HG03571 (cell line): Measurements from ENCODE around the gene DLG3.

Experiments used
- ATAC-seq: cut with Tn5 transposase; IDR thresholded peaks from one replicate; pipeline ENCODE4 v1.9.1; 2021; ENCODE audit not compliant: unreplicated experiment

The DLG3 gene

DNA sequence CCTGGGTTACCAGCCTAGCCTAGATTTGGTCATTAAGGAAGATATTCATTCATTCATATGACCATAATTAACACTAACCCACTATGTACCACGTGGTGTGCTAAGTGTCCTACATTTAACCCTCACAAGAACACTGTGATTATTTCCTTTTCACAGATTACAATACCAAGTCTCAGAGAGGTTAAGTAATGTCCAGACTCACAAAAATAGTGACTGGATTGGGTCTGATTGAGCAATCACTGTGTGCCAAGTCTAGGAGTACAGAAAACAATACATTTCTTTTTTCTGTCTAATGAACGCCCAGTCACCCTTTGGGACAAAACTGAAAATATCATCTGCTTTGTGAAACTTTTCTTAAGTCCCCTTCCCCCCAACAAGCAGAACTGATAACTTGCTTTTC lies 7.6 kb upstream of the DLG3 start:
- no peak for ATAC-seq

DNA sequence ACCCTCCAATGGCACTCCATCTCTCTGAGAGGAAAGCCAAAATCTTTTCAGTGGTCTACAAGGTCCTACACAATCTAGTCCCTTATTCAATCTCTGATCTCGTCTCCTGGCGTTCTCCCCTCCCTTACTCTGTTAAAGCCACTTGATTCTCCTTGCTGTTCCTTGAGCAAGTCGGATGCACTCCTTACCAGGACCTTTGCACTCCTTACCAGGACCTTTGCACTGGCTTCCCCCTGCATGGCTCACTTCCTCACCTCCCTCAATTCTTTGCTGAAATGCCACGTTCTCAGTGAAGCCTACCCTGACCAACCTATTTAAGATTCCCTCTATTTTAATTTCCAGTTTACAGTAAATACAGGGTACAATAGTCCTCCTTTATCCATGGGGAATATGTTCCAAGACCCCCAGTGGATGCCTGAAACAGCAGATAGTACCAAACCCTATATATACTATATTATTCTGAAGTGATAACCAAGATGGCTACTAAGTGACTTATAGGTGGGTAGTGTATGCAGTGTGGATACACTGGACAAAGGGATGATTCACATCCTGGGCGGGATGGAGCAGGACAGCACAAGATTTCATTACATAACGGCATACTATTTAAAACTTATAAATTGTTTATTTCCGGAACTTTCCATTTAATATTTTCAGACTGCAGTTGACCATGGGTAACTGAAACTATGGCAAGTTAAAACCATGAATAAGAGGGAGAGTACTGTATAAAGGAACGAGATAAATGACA lies 6.5 kb upstream of the DLG3 start:
- no peak for ATAC-seq

DNA sequence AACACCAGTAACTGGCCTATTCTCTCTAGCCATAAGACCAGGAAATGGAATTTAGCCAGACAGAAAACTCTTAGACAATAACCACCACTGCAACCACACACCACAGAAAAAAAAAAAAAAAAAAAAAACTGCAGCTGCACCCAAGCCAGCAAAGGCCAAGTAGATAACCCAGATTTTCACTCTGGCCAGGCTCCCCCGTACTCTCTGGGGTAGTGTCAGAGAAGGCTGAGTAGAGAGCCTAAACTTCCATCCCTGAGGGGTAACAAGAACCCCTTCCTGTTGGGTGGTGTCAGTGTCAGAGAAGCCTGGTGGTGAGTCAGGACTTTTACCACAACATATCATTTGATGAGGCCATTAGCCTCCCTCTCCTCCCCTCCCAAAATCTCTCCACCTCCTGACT lies 5.6 kb upstream of the DLG3 start:
- no peak for ATAC-seq

DNA sequence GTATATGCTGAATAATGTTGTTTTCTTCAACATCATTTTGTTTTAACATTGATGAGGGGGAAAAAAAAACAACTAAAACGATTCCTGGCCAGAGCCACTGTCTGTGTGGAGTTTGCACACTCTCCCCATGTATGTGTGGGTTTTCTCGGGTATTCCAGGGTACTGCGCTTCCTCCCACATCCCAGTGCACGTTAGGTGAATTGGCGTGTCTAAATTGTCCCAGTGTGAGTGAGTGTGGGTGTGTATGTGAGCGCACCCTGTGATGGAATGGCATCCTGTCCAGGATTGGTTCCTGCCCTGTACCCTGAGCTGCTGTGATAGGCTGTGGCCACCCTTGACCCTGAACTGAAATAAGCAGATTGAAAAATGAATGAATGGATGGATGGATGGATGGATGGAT lies 2.4 kb upstream of the DLG3 start:
- ATAC-seq, result no peak

DNA sequence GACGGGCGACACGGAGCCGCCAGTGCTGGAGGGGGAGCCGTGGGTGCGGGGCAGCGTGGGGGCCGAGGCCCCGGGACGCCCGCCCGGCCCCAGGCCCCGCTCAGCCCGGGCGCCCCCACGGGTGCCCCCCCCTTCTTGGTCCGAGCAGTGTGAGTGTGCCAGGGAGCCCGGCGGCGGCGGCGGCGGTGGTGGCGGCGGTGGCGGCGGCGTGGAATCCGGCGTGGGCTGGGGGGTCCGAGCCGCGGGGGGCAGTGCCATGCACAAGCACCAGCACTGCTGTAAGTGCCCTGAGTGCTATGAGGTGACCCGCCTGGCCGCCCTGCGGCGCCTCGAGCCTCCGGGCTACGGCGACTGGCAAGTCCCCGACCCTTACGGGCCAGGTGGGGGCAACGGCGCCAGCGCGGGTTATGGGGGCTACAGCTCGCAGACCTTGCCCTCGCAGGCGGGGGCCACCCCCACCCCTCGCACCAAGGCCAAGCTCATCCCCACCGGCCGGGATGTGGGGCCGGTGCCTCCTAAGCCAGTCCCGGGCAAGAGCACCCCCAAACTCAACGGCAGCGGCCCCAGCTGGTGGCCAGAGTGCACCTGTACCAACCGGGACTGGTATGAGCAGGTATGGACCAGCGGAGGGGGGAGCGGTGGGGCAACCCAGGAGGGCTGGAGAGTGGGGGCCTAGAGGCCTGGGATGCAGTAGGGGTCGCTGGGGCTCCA lies 466 bp downstream of the DLG3 start:
- ATAC-seq, result no peak

DNA sequence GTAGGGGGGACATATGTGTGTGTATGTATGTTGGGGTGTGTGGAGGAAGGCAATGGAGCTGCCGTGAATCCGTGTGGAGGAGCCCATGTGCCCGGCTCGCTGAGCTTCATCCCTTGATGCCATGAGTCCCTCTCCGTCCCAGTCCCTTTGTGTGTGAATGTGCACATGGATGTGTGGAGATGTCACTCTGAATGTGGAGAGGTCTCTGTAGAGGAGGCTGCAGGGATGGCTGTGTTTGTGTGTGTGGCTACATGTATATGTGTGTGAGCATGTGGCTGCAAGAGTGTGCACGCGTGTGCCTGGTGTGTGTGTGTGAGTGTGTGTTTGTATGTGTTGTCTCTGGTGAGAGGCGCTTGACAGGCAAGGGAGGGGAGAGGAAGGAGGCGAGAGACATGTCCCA lies 1.3 kb downstream of the DLG3 start:
- no peak for ATAC-seq

DNA sequence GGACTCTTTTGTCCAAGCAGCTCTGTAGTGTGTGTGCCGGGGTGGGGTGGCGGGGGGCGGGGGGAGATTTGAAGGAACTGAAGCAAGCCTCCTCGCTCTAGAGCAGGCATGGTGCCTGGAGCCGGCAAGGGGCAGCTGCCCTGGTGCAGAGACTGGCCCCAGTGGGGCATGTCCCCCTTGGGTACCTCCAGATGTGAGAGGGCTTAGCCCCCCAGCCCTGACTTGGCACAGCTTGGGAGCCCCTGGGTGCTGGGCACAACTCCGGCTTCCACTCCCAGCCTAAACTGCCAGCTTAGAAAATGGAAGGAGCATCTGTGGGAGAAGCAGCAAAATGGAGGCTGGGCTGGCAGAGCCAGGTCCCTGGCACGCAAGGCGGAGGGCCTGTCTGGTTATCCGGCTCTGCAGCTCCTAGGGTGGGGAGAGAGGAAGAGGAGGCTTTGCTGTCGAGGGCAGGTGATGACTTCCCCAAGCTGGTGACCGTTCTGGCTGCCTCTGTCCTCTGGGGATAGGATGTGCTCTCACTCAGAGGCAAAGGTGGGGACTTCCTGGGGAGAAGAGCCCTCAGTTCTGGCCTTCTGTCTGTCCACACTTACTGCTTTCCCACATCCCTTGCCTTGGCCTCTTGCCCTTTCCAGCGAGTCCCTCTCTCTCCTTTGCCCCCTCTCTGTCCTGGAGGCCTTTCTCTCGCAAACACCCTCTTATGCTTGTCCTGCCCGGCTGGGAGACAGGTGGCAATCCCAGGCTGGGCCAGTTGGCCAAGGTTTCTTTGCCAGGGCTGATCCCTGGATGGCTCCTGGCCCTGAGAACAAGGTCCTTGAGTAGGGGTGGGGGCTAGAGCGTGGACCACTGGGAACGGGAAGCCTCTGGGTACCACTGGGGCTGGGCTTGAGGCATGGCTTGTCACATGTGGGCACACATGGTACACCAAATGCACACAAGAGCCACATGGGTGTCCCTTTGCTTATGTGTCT lies 2.0 kb downstream of the DLG3 start:
- ATAC-seq, result no peak

DNA sequence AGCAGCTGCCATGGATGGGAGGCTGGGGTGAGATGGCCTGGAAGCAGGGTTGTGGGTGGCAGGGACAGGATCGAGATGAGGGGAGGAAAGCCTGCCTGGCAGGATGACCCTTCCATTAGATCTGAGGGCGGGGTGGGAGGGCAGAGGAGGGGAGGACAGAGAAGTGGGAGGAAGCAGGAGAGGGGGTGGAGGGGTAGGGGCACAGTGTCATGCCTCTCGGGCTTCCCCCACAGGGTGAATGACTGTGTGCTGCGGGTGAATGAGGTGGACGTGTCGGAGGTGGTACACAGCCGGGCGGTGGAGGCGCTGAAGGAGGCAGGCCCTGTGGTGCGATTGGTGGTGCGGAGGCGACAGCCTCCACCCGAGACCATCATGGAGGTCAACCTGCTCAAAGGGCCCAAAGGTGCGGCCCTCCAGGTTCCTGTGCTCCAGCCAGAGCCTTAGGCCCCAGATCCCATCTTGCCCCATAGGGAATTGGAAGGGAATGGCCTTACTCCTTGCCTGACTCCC lies 4.9 kb downstream of the DLG3 start:
- ATAC-seq, result no peak

DNA sequence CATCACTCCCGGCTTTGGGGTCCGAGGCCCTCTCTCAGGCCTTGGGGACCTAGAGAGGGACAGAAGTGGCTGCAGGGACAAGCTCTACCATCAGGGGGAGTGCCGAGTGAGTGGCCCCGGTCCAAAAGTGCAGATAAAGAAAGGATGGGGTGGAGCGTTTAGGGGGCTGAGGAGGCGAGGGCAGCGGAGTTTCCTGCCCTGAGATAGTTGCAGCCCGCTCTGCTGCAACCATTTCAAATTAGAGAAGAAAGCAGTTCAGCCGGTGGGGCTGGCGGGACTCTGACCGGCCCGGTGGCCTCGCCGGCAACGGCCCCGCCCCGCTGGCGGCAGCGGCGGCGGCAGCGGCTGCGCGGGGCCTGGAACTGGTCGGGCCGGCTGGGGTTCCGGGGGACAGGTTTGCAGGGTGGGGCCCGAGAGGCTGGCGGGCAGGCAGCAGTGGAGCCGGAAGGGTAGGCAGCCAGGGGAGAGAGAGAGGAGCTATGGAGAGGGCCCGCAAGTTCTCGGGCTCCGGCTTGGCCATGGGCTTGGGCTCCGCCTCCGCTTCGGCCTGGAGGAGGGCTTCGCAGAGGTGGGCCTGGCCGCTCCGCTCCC lies 7.6 kb downstream of the DLG3 start:
- ATAC-seq, result peak; percentile 47

DNA sequence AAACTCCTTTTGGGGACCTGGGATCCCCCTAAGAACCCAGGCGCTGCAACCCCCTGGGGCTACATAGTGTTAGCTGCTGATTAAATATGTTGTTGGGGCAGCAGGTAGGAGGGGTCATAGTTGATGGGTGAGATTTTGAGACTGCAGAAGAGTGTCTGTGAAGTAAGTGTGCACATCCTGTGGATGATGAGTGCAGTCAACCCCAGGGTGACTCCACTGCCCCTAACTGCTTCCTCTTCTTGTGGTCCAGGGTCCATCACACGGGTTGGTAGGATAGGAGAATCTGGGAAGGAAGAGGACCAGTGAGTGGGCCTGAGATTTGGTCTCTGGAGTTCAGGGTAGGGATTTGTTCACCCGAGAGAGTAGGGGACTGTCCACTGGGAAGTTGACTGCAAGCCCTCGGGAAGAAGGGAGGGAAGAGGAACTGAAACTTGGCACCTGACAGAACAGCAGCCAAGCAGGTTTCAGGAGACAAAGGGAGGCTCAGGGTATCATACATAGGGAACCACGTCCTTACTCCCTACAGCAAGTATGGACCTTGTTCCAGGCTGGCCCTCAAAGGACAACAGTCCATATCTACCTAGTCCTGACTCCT lies 8.5 kb downstream of the DLG3 start:
- ATAC-seq, result no peak

DNA sequence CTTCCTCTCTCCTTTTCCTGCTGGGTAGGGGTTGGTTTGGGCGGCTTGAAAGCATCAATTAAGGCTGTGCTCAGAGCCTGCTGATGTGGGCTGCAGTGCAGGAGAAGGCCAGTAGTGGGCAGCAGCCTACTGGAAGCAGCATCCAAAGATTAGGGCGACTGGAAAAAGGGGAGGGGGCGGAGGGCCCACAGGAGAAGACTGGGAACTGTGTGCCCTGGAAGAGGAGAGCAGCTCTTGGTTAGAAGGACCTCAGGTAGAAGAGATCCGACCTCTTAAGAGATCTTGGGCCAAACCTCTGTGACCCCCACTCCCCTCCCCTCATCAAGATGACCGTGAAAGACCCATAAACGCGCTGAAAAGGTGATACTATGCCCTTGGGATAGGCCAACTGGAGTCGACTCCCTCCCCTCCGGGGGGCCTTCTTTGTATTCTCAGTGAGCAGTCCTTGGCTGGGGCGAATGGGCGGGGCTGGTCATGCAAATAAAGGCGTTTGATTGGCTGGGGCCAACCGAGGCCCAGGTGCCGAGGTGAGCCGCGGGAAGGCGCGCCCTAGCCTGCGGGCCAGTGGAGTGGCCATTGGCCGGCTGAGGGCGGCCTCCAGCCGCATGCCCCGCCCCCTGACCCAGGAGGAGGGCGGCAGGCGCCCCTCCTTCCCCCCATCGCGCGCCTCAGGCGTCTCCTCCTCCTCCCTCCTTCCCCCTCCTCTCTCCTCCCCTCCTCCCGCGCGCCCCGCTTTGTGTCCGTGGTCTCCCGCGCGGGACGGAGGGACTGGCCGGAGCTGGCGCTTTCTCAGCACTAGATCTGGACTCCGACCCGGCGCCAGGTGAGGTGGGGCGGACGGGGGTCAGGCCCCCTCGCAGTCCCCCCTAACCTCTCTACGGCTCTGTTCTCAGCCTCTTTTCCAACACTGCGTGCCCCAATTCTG lies 10.1 kb downstream of the DLG3 start:
- peak; percentile 59 for ATAC-seq

DNA sequence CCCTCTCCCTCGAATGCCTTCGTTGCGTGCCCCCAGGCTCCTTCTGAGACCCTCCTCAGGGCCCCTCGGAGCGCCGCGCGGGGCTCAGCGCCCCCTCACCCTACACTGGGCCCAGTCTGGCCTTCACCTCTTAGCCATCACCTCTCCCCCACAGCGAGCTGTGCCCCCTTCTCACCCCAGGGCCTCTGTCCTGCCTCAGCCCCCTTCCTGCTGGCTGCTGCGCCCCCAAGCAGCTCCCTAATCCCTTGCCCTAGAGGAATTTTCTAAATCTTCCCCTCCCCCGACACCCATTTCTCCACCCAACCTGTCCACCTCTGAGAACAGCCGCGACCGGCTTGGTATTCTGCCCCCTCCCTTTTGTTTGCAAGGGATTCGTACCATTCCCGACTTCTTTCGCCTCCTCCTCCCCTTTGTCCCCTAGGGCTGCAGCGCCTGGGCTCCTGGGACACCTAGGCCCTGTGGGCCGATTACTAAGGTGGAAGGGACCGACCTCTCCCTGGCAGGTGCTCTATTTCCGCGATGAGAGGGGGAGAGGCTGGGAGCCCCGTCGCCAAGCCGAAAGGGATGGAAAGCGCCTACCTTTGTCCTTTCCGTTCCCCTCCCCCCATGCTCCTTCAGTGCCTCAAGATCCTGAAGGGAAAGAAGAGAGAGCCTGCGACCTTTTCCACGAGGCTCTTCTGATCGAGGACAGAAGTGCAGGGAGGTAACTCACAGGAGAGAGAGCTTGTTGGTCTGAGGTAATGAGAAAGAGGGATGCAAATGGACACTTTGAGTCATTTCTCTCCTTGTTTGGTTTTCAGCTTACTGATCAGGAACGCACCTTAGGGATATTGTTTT lies 10.9 kb downstream of the DLG3 start:
- no peak for ATAC-seq

DNA sequence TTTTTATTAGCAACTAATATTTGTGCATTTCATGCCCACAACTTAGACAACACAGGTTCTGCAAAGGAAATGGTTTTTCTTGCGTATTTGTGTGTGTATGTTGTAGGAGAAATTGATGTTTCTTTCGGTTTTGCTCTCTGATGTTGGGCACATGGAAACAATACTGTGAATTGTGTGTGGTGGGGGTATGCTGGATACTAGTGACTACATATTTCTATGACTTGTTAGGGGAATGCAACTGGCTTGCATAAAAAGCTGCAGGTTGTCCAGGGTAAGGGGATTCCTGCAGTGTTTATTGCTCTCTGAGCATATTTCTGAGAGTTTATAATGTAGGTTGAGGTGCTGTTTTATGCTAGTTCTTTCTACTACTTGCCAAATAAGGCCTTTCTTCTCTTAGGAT lies 11.6 kb downstream of the DLG3 start:
- ATAC-seq, result no peak

DNA sequence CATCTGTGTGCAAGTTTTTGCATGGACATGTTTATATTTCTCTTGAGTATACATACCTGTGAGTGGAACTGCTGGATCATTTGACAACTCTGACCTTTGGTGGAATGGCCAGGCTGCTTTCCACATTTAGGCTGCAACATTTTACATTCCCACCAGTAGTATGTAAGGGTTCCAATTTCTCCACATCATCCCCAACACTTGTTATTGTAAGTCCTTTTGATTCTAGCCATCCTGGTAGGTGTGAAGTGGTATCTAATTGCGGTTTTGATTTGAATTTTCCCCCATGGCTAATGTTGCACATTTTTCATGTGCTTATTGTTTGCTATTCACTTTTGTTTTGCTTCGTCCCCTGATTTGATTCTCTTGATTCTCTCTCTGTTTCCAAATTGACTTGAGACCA lies 16.4 kb downstream of the DLG3 start:
- ATAC-seq, result no peak

DNA sequence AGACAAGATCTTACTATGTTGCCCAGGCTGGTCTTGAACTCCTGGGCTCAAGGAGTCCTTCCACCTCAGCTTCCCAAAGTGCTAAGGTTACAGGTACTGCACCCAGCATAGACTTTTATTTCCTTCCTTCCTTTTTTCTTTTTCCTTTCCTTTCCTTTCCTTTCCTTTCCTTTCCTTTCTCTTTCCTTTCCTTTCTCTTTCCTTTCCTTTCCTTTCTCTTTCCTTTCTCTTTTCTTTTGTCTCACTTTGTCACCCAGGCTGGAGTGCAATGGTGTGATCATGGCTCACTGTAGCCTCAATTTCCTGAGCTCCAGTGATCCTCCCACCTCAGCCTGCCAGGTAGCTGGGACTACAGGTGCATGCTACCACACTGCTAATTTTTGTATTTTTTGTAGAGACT lies 19.4 kb downstream of the DLG3 start:
- ATAC-seq, result no peak

DNA sequence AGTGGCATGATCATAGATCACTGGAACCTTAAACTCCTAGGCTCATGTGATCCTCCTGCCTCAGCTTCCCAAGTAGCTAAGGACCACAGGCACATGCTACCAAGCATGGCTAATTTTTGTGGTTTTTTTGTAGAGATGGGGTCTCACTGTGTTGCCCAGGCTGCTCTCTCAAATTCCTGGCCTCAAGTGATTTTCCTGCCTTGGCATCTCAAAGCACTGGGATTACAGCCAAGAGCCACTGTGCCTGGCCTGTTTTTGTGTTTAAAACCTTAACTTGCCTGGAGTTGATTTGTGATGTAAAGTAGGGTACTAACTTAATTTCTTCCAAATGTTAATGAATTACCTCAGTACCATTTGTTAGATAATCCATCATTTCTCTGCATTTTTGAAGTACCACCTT lies 22.3 kb downstream of the DLG3 start:
- no peak for ATAC-seq

DNA sequence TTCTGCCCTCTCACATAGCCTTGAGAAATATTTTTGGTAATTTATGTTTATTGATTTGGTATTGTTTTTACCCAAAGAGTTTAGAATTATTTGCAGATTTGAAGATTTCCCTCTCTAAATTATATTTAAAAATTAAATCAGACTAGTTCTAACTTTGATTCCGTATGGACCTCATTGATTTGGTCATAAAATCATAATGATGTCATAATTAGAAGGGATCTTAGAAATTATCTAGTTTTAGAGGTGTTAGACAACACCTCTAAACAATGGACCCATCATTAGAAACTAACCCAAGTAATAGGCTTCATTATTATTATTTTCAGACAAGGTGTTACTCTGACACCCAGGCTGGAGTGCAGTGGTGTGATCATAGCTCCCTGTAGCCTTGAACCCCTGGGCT lies 24.1 kb downstream of the DLG3 start:
- no peak for ATAC-seq

DNA sequence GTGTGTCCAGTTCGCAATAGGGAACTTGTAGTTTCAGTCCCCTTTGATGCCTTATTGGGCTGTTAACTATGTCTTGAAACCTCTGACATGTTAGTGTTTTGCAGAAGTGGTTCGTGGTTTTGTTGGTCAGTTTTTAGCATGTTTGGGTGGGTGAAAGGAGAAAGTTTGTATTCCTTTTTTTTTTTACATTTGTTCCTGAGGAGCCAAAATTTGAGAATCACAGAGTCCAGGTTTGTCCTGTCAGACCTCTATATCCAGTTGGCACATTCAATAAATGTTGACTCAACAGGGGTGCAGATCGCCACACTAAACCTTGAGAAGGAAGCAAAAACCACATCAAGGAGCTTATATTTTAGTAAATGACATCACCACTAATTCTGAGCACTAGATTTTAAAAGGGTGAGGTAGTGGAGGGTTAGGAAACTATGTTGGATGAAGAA lies 26.2 kb downstream of the DLG3 start:
- ATAC-seq, result no peak
